HL-60 (cell line): Measurements from ENCODE around the gene ARX.

ENCODE experiments used
- GABPA ChIP-seq: IDR thresholded peaks from 2 replicates; pipeline ENCODE4 v1.6.1; 2012; ENCODE audit warnings: low read depth
- POLR2AphosphoS5 ChIP-seq: IDR thresholded peaks from 2 replicates; pipeline ENCODE4 v1.6.1; 2012; ENCODE audit warnings: low read depth
- SPI1 ChIP-seq: IDR thresholded peaks from 2 replicates; pipeline ENCODE4 v1.6.1; 2012; ENCODE audit warnings: low read depth, mild to moderate bottlenecking, borderline replicate concordance
- TF ChIP-seq, protein P1 (sequence below): IDR thresholded peaks from one replicate; pipeline ENCODE4 v1.5.1; 2011; ENCODE audit warnings: low read length, control low read depth, inconsistent platforms; ENCODE audit not compliant: insufficient read depth
- TF ChIP-seq, protein P2 (sequence below): IDR thresholded peaks from 2 replicates; pipeline ENCODE4 v1.6.1; 2012; ENCODE audit warnings: low read depth; ENCODE audit not compliant: insufficient replicate concordance

DNA sequence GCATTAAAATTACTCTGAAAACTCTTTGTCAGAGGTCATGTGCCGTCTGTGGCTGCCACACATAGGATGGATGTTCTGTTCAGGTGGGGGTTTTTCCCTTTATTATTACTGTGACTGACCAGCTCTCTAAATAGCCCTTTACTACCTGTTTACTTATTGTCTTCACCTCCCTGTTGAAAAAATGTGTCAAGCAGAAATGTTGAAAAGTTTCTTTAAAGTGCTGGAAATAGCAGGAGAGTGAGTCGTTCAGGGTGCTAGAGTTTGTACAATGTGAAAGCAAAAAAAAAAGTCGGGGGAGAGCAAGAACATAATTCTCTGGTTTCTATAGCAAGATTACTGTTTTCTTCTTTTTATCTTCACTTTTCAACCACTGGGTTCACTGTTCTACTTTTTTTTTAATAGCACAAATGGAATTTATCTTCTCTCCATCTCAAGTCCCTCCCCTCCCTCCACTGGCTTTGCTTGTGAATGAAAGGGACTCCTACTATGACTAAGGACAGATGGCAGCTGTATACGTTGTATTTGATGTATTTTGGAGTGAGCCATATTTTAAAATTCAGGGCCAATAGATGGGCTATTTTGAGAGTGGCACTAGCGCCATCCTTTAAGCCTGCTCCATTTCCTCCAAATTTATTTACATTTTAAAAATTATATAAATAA is 33.3 kb downstream of the ARX start:
- TF ChIP-seq, protein P1, sequence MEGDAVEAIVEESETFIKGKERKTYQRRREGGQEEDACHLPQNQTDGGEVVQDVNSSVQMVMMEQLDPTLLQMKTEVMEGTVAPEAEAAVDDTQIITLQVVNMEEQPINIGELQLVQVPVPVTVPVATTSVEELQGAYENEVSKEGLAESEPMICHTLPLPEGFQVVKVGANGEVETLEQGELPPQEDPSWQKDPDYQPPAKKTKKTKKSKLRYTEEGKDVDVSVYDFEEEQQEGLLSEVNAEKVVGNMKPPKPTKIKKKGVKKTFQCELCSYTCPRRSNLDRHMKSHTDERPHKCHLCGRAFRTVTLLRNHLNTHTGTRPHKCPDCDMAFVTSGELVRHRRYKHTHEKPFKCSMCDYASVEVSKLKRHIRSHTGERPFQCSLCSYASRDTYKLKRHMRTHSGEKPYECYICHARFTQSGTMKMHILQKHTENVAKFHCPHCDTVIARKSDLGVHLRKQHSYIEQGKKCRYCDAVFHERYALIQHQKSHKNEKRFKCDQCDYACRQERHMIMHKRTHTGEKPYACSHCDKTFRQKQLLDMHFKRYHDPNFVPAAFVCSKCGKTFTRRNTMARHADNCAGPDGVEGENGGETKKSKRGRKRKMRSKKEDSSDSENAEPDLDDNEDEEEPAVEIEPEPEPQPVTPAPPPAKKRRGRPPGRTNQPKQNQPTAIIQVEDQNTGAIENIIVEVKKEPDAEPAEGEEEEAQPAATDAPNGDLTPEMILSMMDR: no peak
- TF ChIP-seq POLR2AphosphoS5: no peak
- TF ChIP-seq SPI1: no peak
- TF ChIP-seq, protein P2, sequence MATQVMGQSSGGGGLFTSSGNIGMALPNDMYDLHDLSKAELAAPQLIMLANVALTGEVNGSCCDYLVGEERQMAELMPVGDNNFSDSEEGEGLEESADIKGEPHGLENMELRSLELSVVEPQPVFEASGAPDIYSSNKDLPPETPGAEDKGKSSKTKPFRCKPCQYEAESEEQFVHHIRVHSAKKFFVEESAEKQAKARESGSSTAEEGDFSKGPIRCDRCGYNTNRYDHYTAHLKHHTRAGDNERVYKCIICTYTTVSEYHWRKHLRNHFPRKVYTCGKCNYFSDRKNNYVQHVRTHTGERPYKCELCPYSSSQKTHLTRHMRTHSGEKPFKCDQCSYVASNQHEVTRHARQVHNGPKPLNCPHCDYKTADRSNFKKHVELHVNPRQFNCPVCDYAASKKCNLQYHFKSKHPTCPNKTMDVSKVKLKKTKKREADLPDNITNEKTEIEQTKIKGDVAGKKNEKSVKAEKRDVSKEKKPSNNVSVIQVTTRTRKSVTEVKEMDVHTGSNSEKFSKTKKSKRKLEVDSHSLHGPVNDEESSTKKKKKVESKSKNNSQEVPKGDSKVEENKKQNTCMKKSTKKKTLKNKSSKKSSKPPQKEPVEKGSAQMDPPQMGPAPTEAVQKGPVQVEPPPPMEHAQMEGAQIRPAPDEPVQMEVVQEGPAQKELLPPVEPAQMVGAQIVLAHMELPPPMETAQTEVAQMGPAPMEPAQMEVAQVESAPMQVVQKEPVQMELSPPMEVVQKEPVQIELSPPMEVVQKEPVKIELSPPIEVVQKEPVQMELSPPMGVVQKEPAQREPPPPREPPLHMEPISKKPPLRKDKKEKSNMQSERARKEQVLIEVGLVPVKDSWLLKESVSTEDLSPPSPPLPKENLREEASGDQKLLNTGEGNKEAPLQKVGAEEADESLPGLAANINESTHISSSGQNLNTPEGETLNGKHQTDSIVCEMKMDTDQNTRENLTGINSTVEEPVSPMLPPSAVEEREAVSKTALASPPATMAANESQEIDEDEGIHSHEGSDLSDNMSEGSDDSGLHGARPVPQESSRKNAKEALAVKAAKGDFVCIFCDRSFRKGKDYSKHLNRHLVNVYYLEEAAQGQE: no peak
- no peak for TF ChIP-seq GABPA
